ENCODE data around the gene ABCB8. TPM values are rescaled to one million over a fixed set of nuclear protein-coding genes. Genes with fewer than 3 reads are reported as not detected.

The ABCB8 gene
- total RNA-seq, 1 experiment from 2014 or later, result 32.7 TPM

- no peak for DNase-seq (ENCODE audit: extremely low read depth, low read depth)
Measured at GRCh38 chr7:151082141-151083070, 54.2 kb downstream of the ABCB8 start.

DNA sequence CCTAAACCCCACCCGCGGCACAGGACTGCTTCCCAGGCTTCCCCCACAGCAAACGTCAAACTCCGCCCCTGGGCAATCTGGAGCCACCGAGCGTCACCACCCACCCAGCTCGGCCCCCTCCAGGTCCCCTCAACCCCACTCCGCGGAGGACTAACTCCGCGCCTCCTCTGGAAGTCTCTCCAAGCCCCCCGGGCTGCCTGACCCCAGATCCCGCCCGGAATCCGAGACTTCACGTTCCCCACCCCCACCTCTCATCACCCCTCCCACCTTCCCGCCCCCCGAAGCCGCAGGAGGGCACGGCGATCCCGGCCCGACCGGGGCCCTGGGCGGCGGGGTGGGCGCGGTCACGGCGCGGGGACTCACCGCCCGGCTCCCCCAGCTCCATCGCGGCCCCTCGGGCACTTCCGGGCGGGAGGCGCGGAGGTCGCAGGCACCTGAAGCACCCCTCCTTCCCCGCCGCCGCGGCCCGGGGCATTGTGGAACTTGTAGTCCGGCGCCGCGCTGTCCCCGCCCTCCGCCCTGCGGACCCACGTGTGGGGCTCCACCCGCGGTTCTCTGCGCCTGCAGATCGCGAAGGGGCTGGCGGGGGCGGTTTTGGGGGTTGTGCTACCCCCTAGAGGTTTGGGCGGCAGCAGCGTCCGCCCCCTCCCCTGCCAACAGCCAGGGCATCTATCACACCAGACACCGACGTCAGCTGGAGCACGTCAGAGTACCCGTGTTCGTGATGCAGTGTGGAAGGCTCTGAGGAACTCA lies 55.0 kb downstream of the ABCB8 start, which contains the start of gene TMUB1:
TMUB1 (minus strand) TSS at position 423 of the 753 bp plus-strand sequence. CDS start 930 bp downstream, outside the sequence.
- no peak for DNase-seq (ENCODE audit: extremely low read depth, low read depth)

- no peak for DNase-seq (ENCODE audit: extremely low read depth, low read depth)
Measured at GRCh38 chr7:151083824-151084160, 55.5 kb downstream of the ABCB8 start.

GRCh38 chr7:151085329-151085690 lies 57.1 kb downstream of the ABCB8 start:
- no peak for DNase-seq (ENCODE audit: extremely low read depth, low read depth)

DNA sequence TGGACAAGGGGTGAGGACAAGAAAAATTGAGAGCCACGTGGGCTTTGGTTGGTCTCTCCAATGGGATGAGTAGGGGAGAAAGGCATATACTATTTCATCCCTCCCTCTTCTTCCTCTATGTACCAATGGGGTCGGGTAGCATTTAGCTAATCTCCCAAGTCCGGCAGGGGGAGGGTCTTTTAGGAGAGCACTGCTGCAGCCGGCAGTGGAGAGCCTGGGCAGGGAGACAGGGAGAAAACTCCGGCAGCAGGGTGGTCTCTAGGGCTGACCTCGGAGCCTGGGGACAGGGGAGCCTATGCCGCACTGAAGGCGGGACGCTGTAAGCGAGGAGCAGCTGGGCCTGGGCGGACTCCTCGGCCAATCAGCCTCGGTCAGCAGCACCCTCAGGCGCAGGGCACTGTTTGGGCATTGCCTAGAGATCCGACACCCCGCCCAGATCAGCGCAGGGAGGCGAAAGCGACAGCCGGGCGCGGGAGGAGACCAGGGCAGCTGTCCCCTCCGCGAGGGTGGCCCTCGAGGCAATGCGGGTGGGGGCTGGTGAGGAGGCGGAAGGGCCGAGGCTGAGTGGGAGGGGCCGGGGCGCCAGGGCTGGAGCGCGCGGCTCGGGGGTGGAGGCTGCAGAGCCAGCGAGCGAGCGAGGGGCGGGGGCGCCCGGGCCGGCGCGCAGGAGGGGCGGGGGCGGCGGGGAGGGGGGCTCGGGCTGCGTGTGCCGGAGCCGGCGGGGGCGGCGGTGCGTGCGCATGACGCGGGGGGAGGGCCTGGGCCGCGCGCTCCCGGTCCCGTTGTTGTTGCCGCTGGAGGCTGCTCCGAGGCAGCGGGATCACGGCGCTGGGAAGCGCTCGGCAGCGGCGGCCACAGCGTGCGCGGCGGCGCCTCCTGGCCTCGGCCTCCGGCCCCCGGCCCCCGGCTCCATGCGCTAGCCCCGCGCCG lies 57.7 kb downstream of the ABCB8 start, which contains the start of gene AGAP3:
AGAP3 (plus strand) TSS at position 785 of the 930 bp plus-strand sequence. CDS start 267 bp downstream, outside the sequence.
- peak; percentile 79 for DNase-seq (ENCODE audit: extremely low read depth, low read depth)

DNA sequence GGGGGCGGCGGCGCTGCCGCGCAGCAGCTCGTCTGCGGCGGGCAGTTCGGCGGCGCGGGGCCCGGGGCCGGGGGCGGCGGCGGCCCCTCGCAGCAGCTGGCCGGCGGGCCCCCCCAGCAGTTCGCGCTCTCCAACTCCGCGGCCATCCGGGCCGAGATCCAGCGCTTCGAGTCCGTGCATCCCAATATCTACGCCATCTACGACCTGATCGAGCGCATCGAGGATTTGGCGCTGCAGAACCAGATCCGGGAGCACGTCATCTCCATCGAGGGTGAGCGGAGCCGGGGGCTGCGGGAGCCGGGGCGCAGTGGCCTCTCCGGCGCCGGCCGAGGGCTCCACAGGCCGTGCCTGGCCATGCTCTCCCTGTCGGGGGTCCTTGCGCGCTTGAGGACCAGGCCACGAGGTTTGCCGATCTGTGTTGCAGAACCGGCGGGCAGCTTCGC lies 58.6 kb downstream of the ABCB8 start:
- DNase-seq (ENCODE audit: extremely low read depth, low read depth), result no peak

- no peak for DNase-seq (ENCODE audit: extremely low read depth, low read depth)
Measured at GRCh38 chr7:151087245-151088018, 59.2 kb downstream of the ABCB8 start.

DNA sequence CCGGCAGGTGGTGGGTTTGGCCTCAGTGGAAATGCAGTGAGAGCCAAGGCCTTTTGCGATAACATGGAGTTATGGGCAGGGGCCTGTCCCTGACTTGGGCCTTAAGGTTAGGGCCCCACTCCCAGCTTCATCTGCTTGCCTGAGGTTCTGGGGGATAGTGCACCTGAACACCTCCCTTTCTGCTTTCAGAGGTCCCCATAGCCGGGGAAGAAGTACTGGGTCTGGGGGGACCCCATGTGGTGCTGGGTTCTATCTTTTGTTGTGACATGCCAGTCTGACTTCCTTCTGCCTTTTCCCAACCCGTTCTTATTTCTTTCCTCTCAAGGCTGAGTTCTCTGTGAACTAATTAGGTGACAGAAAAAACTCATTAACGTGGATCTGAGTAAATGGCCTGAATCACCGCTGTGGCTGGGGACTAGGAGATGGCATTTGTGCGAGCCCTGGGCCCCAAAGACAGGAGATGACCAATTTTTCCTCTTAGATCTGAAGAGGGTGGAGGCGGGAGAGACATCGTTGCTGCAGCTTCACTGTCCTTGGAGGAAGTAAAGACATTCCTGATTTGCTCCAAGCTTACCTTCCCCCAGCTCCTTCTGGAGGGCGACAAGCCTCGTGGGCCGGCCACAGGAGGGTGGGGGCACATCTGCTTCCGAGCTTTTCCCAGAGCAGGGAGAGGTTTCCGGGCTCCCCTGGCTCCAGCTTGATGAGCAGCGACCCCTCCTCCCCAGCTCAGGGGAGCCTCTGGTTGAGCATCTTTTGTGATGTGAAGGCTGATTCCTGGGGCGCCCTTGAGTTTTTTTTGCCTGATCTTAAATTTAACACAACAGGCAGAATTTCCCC lies 60.0 kb downstream of the ABCB8 start:
- no peak for DNase-seq (ENCODE audit: extremely low read depth, low read depth)

DNA sequence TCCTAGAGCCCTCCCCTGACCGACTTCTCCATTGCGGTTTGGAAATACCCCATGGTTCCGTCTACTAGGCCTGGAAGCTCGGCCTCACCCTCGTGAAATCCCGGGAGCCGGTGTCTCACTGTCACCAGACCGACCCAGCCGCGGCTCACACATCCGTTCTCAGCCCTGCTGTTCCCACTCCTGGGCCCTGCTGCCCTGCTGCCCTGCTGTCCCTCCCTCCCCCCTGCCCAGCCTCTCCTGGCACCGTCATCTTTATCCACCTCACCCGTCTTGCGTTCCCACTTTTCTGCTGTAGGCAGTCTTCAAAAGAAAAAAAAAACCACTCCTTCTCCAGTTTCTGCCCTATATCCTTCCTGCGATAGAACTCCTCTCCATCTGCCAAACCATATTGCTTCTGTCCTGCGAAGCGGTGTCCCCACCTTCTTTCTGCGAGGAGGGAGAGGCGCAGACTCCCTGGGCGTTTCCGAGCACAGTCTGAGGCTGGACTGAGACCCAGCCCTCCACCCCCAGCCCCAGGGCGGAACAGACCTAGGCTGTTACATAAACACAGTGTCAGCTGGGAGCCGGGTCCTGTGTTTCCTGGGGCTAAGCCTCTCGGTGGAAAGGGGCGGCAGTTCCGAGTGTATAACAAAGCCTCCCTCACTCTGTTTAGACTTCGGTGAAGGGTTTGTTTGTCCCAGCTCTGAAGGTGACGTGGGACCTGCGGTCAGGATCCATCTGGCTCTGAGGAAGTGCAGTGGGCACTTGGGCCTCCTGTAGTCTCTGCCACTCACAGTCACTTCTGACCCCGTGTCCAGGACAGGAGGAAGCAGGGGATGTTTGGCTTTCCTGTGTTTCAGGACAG lies 60.8 kb downstream of the ABCB8 start:
- DNase-seq (ENCODE audit: extremely low read depth, low read depth), result no peak

DNA sequence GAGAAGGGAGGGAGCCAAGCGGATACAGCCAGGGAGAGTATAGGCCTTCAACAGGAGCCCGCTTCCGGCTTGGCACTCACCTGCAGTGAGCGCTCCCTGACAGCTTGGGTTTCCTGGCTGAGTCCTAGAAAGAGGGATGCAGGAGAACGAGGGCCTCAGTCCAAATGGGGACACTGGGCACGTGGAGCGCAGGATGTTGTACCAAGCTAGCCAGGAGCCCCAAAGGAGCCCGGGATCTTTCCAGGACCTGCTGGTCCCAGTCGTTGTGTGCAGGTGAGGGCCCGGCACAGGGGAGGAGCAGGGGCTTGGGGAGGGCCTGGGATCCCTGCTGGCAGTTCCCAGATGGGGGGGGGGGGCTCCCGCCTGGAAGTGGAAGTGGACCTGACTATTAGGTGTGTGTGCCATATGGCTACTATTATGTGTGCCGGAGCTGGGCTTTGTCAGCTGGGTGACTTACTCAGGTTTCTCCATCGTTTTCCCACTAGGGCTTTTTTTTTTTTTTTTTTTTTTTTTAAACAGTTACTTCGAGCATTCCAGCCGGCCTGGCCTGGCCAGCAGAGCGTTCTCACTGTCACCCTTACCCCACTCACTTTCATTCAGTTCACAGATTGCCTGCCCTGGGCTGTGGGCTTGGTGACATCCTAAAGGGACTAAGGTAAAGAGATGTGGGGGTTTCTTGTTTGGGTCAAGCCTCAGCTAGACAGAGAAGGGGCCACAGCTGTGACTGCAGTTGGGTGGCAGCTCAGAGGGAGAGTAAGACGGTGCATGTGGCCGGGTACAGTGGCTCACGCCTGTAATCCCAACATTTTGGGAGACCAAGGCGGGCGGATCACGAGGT lies 61.9 kb downstream of the ABCB8 start:
- no peak for DNase-seq (ENCODE audit: extremely low read depth, low read depth)

DNA sequence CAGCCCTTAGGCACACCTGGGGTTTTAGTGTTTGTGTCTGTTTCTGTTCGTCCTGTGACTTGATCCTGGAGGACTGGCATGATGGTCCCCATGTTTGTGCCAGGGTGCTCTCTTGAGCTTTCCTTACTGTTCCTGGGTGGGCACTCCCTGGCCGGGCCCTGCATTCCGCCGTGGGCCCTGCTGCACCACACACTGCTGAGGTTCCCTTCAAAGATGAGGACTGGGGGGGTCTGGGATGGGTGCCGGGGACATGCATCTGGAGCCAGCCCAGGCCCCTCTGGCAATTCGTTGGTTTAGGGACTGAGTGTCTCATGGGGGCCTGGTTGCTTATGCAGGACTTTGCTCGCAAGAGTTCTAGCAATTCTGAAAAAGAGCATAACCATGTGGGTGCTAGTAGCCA lies 62.8 kb downstream of the ABCB8 start:
- no peak for DNase-seq (ENCODE audit: extremely low read depth, low read depth)

GRCh38 chr7:151091431-151091830 lies 63.2 kb downstream of the ABCB8 start:
- DNase-seq (ENCODE audit: extremely low read depth, low read depth), result no peak

DNA sequence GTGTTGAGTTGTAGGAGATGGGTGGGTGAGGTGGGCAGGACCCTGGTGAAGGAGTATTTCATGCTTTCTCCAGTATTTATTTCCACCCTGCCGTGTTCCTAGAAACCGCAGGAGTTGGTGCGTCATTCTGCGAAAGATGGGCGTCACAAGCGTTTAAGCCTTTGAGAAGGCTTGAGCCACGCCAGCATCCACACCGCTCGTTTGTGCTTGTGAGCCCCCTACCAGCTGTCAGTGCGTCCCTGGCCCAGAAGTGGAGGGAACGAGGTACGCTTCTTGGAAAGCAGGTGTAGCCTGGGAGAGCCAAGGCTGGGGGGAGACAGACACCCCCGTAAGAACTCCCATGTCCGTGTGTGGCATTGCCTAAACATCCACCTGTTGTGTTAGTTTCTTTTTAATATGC lies 63.7 kb downstream of the ABCB8 start:
- no peak for DNase-seq (ENCODE audit: extremely low read depth, low read depth)

DNA sequence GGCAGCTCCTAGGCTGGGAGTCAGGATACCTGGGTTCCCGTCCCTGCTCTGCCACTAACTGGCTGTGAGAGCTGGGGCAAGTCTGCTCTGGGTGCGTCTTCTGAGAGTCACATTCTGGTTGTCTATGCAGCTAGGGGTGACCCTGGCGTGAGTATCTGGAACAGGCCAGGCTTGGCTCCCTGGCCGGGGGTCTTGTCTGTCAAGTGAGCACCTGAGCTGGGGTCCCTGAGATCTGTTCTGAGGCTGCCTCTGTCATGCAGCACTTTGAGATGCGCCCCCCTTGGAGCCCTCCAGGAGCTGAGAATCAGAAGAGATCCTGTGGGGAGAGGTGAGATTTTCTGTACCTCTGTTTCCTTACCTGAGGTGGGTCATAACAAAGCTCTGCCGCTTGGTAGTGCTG lies 65.5 kb downstream of the ABCB8 start:
- DNase-seq (ENCODE audit: extremely low read depth, low read depth), result no peak

DNA sequence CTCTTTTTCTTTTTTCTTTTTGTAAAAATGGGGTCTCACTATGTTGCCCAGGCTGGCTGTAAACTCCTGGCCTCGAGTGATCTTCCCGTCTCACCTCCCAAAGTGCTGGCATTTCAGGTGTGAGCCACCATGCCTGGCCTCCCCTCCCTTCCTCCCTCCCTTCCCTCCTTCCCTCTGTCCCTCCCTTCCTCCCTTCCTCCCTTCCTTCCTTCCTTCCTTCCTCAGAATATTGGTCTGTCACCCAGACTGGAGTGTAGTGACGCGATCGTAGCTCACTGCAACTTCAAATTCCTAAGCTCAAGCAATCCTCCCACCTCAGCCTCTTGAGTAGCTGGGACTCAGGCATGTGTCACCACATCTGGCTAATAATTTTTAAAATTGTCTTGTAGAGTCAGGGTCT lies 66.4 kb downstream of the ABCB8 start:
- DNase-seq (ENCODE audit: extremely low read depth, low read depth), result no peak

GRCh38 chr7:151095123-151095797 lies 67.0 kb downstream of the ABCB8 start:
- no peak for DNase-seq (ENCODE audit: extremely low read depth, low read depth)
